ENCODE measurements around the gene FHIP1A. TPM values are rescaled to one million over a fixed set of nuclear protein-coding genes. Genes with fewer than 3 reads are reported as not detected.

FHIP1A gene
- total RNA-seq, 2 donors from 2014 or later = 4.9 to 28.8 TPM

DNA sequence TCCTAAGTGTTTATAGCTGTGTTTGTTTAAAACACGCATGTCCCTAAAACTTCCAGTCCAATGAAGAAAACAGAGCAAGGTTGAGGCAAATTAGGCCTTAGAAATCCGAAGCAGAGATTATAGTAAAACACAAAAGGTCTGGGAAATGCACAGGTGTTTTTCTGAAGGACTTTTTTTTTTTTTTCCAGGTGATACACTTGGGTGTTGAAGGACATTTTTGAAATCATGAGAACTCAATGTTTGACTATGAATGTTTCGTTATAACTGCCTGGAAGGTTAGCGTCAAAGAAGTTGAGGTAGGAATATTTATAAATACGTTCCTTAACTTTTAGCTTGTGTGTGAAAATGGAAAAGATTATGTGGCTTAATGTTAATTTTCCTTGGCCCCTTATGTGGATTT lies 45.5 kb downstream of the FHIP1A start:
- H3K27ac ChIP-seq = no peak overlapping the region
- H3K9me3 ChIP-seq = no peaks in the 10 kb centered on the region
- no peak for DNase-seq (ENCODE audit: low spot score)
- no peak for TF ChIP-seq CTCF (IDR thresholded peaks at IDR 0.05)
- no peak for ATAC-seq (ENCODE audit: insufficient number of reproducible peaks, low FRiP score, low read depth)
- H3K4me1 ChIP-seq (ENCODE audit: control insufficient read depth in 1 of 2, low read depth in 2 of 2) = peaks cover 0 to 6% of the 10 kb centered on the region in 2 donors
- H3K36me3 ChIP-seq = no peaks in the 10 kb centered on the region
- H3K27me3 ChIP-seq (replicated peaks; ENCODE audit: insufficient read depth) = no peaks in the 10 kb centered on the region
- H3K4me3 ChIP-seq = no peak overlapping the region

DNA sequence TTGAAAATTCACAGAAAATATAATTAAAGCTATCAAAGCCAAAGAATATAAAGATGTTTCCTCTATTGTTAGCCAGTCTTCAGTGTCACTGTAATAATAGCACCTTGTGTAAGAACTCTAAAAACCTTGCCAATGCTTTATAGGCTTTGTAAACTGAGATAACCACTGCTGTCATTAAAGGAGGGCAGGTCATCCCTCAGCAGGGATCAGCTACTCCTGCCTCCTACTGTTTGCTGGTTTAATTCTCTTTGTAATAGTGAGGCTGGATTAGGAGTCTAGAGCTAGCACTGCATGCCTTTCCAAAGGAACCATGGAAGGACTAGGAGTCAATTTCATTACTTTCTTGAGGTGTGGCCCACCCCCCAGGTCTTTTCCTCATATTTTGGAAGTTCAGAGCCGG lies 46.2 kb downstream of the FHIP1A start:
- no peak for DNase-seq (ENCODE audit: low spot score)
- Histone ChIP-seq H3K4me3 (no peak overlapping the region), H3K36me3 (no peaks in the 10 kb centered on the region), H3K27ac (no peak overlapping the region), H3K9me3 (no peaks in the 10 kb centered on the region), H3K4me1 (ENCODE audit: control insufficient read depth in 1 of 2, low read depth in 2 of 2) (peaks cover 0 to 6% of the 10 kb centered on the region in 2 donors), H3K27me3 (replicated peaks; ENCODE audit: insufficient read depth) (no peaks in the 10 kb centered on the region)
- no peak for ATAC-seq (ENCODE audit: insufficient number of reproducible peaks, low FRiP score, low read depth)
- TF ChIP-seq CTCF (IDR thresholded peaks at IDR 0.05) = no peak

GRCh38 chr4:151458148-151458547 lies 49.2 kb downstream of the FHIP1A start:
- no peak for ATAC-seq (ENCODE audit: insufficient number of reproducible peaks, low FRiP score, low read depth)
- H3K27ac ChIP-seq = no peak overlapping the region
- no peak for TF ChIP-seq CTCF (IDR thresholded peaks at IDR 0.05)

More at GRCh38 chr4:151458148-151458547, 49.2 kb downstream of the FHIP1A start:
- Histone ChIP-seq H3K36me3 (no peaks in the 10 kb centered on the region), H3K4me1 (ENCODE audit: control insufficient read depth in 1 of 2, low read depth in 2 of 2) (peaks cover 0 to 6% of the 10 kb centered on the region in 2 donors), H3K27me3 (replicated peaks; ENCODE audit: insufficient read depth) (no peaks in the 10 kb centered on the region), H3K4me3 (no peak overlapping the region), H3K9me3 (no peaks in the 10 kb centered on the region)
- DNase-seq (ENCODE audit: low spot score) = no peak

Other genes with a start within 250 kb of the FHIP1A start
- gene PRSS48, start 132.0 kb upstream of the FHIP1A start, total RNA-seq = not detected
- 100 to 1,000 TPM in 1 of 2 donors, 10 to 100 TPM in 1; 94.8 to 143 TPM for gene SH3D19, start 83.6 kb upstream of the FHIP1A start, total RNA-seq

Data from thoracic aorta (tissue), 2 donors.